GM12875 (cell line): ENCODE results near the gene GRB14.

Experiments used
- H3K4me3 ChIP-seq: one replicate; pipeline ENCODE4 v1.5.1; 2011; ENCODE audit warnings: low read depth, low read length, control low read depth
- CTCF ChIP-seq: IDR thresholded peaks from 2 replicates; pipeline ENCODE4 v1.5.1; 2011; ENCODE audit warnings: low read depth, mild to moderate bottlenecking, control low read depth, inconsistent platforms, low read length, moderate library complexity, borderline replicate concordance; ENCODE audit not compliant: insufficient read depth

GRB14 gene

GRCh38 chr2:164542581-164543021, 78.7 kb downstream of the GRB14 start:
- no peak for TF ChIP-seq CTCF

GRCh38 chr2:164538240-164538866, 82.9 kb downstream of the GRB14 start:
- peak; percentile 45; the same call in 1 of the 2 replicates for TF ChIP-seq CTCF
- no peak overlapping the region for H3K4me3 ChIP-seq

More at GRCh38 chr2:164542581-164543021, 78.7 kb downstream of the GRB14 start:
- no peak overlapping the region for H3K4me3 ChIP-seq

- TF ChIP-seq CTCF: no peak
- H3K4me3 ChIP-seq: no peak overlapping the region
These were observed 85.8 kb downstream of the GRB14 start for GRCh38 chr2:164535280-164536025.

- TF ChIP-seq CTCF: no peak
- no peak overlapping the region for H3K4me3 ChIP-seq
These were observed 90.8 kb downstream of the GRB14 start for GRCh38 chr2:164530464-164530863.

GRCh38 chr2:164523726-164524125, 97.6 kb downstream of the GRB14 start:
- TF ChIP-seq CTCF: no peak
- no peak overlapping the region for H3K4me3 ChIP-seq

GRCh38 chr2:164523009-164523408, 98.3 kb downstream of the GRB14 start:
- no peak for TF ChIP-seq CTCF

GRCh38 chr2:164522561-164522981, 98.7 kb downstream of the GRB14 start:
- no peak for TF ChIP-seq CTCF
- no peak overlapping the region for H3K4me3 ChIP-seq

More at GRCh38 chr2:164523009-164523408, 98.3 kb downstream of the GRB14 start:
- no peak overlapping the region for H3K4me3 ChIP-seq
